CD14-positive monocyte (primary cell): Measurements from ENCODE around the gene GPR27. TPM values are rescaled to one million over a fixed set of nuclear protein-coding genes. Genes with fewer than 3 reads are reported as not detected.

Source experiments
- DNase-seq, 3 donors: peaks; one replicate each; pipeline ENCODE4 v3.0.0-alpha.2; 2011 to 2022
- H2AFZ ChIP-seq: 2 replicates; pipeline ENCODE4 v1.6.0; 2012; ENCODE audit warnings: mild to moderate bottlenecking, low read depth, low read length, inconsistent platforms; ENCODE audit not compliant: insufficient read depth, poor library complexity, severe bottlenecking
- H3K27ac ChIP-seq, 2 donors: 1 replicate in 1 of 2; 2 replicates in 1 of 2; pipeline ENCODE4 v1.5.1; 2012 to 2013; ENCODE audit warnings: low read length in 2 of 2, control low read depth in 1 of 2, inconsistent platforms in 1 of 2, low read depth in 1 of 2, mild to moderate bottlenecking in 1 of 2
- H3K27me3 ChIP-seq, 2 donors: one replicate each; pipeline versions ENCODE4 v1.6.0 to v1.6.1; 2011 to 2013; ENCODE audit warnings: low read length in 2 of 2; ENCODE audit not compliant: control insufficient read depth in 2 of 2, insufficient read depth in 2 of 2
- H3K36me3 ChIP-seq, 2 donors: replicated peaks in 1 of 2; 1 replicate in 1 of 2; 2 replicates in 1 of 2; pipeline versions ENCODE4 v1.5.1 to v1.6.1; 2012 to 2013; ENCODE audit warnings: low read length in 2 of 2, control low read depth in 1 of 2, inconsistent platforms in 1 of 2, mild to moderate bottlenecking in 1 of 2; ENCODE audit not compliant: insufficient read depth in 2 of 2, control insufficient read depth in 1 of 2
- H3K4me1 ChIP-seq, 2 donors: 1 replicate in 1 of 2; 2 replicates in 1 of 2; pipeline versions ENCODE4 v1.5.1 to v1.6.1; 2012 to 2013; ENCODE audit warnings: low read length in 2 of 2, control low read depth in 1 of 2, inconsistent platforms in 1 of 2, mild to moderate bottlenecking in 1 of 2, moderate library complexity in 1 of 2; ENCODE audit not compliant: insufficient read depth in 2 of 2, control insufficient read depth in 1 of 2
- H3K4me2 ChIP-seq: replicated peaks from 2 replicates; pipeline ENCODE3; 2012; ENCODE audit warnings: low read length, moderate library complexity, mild to moderate bottlenecking; ENCODE audit not compliant: poor library complexity, severe bottlenecking; ENCODE audit errors: extremely low read depth
- H3K4me3 ChIP-seq, 3 experiments: fragments of 200-600 bp in 1 of 3; sonication (generic) in 1 of 3; replicated peaks in 1 of 3; 1 replicate in 2 of 3; 2 replicates in 1 of 3; pipeline ENCODE4 v1.5.1; 2011 to 2013; ENCODE audit warnings: low read length in 3 of 3, mild to moderate bottlenecking in 3 of 3, control low read depth in 2 of 3, low read depth in 2 of 3, inconsistent platforms in 1 of 3, moderate library complexity in 1 of 3
- H3K79me2 ChIP-seq: 2 replicates; pipeline ENCODE4 v1.6.0; 2012; ENCODE audit warnings: mild to moderate bottlenecking, control low read depth, inconsistent platforms, low read length, moderate library complexity; ENCODE audit not compliant: insufficient read depth
- H3K9ac ChIP-seq: 2 replicates; pipeline ENCODE4 v1.6.0; 2017; ENCODE audit warnings: low read length, mild to moderate bottlenecking; ENCODE audit not compliant: insufficient read depth, poor library complexity, severe bottlenecking
- H3K9me3 ChIP-seq, 2 donors: replicated peaks in 1 of 2; 1 replicate in 1 of 2; 2 replicates in 1 of 2; pipeline versions ENCODE4 v1.5.1 to v1.6.1; 2012 to 2013; ENCODE audit warnings: low read length in 2 of 2, control low read depth in 1 of 2; ENCODE audit not compliant: control insufficient read depth in 1 of 2, insufficient read depth in 1 of 2
- H4K20me1 ChIP-seq: 2 replicates; pipeline ENCODE4 v1.6.0; 2012; ENCODE audit warnings: mild to moderate bottlenecking, low read length, control low read depth, moderate library complexity; ENCODE audit not compliant: insufficient read depth
- H3K27ac Mint-ChIP-seq, 7 donors: one replicate each; pipeline ENCODE4 v1.8.0; 2020; ENCODE audit warnings: mild to moderate bottlenecking in 7 of 7, mixed read lengths in 7 of 7, moderate library complexity in 6 of 7, inconsistent platforms in 2 of 7
- H3K27me3 Mint-ChIP-seq, 3 donors: one replicate each; pipeline ENCODE4 v1.8.0; 2021 to 2022; ENCODE audit warnings: low read depth in 3 of 3, mild to moderate bottlenecking in 3 of 3, mixed read lengths in 3 of 3, moderate library complexity in 3 of 3, inconsistent platforms in 1 of 3
- H3K36me3 Mint-ChIP-seq, 2 donors: one replicate each; pipeline ENCODE4 v1.8.0; 2020; ENCODE audit warnings: mixed read lengths in 2 of 2, inconsistent platforms in 1 of 2, mild to moderate bottlenecking in 1 of 2
- H3K4me1 Mint-ChIP-seq: one replicate; pipeline ENCODE4 v1.8.0; 2020; ENCODE audit warnings: mild to moderate bottlenecking, mixed read lengths
- H3K4me3 Mint-ChIP-seq, 2 donors: one replicate each; pipeline ENCODE4 v1.8.0; 2020; ENCODE audit warnings: mild to moderate bottlenecking in 2 of 2, mixed read lengths in 2 of 2, moderate library complexity in 1 of 2
- H3K9me3 Mint-ChIP-seq, 7 donors: one replicate each; pipeline ENCODE4 v1.8.0; 2020 to 2022; ENCODE audit warnings: mixed read lengths in 7 of 7, mild to moderate bottlenecking in 6 of 7, moderate library complexity in 6 of 7, inconsistent platforms in 2 of 7
- WGBS: methylation state at CpG from one replicate; pipeline ENCODE4 v1.1.5; 2013; ENCODE audit warnings: missing lambda C conversion rate; ENCODE audit not compliant: insufficient coverage; 5-methylcytosine and 5-hydroxymethylcytosine counted together
- intact Hi-C, 2 donors: fragments of 100-400 bp; cut with micrococcal nuclease; formaldehyde crosslinking; loops; one replicate each; pipeline versions ENCODE4 v1.15.0 to v1.15.1; 2023
- polyA plus RNA-seq, 3 donors: library from polyadenylated mRNA; depleted of rRNA in 1 of 3; unstranded in 2 of 3; stranded (reverse) in 1 of 3; fragments of 300-500 nt in 2 of 3; fragments of >200 nt in 1 of 3; fragmentation: Illumina TruSeq in 2 of 3; gene quantifications; 1 replicate in 2 of 3; 2 replicates in 1 of 3; pipeline ENCODE4 v1.2.3, GENCODE V29; 2012 to 2021
- TF ChIP-seq, protein P1 (sequence below): fragments of 200-600 bp; IDR thresholded peaks from one replicate; pipeline ENCODE4 v1.8.0; 2022; ENCODE audit warnings: antibody characterized with exemption, mild to moderate bottlenecking

Gene GPR27
- polyA plus RNA-seq, 3 donors: 5.7 to 19.6 (median 6.6) TPM

DNA sequence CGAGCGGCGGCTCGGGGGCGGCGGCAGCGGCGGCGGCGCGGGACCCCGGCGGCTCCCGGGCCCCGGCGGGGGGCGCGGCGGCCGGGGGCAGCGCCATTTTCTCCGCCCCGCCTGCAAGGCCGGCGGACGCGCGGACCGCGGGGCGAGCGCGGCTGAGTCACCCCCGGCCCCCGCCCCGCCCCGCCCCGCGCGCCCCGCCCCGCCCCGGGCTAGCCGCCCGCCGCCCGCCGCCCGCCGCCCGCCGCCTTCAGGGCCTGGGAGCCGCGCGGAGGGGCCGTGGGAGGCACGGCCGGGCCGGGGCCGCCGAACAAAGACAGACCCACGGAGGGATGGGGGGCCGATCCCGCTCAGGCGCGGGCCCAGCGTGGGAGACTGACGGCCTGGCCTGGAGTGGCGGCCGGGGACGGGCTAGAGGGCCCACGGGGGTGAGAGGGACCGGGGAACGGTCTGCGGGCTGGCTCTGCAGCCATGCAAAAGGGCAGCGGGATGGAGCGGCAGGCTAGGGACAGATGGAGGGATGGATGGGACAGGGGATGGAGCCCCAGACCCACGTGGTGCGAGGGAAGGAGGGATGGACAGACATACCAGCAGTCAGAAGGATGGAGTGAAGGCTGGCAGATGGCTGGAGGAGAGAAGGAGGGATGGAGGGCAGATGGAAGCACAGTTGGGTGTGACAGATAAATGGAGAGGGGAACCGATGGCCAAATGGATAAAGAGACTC lies 28.2 kb upstream of the GPR27 start, which contains the start of gene EIF4E3:
Gene EIF4E3 (minus strand): TSS at position 132 of the 721 bp plus-strand sequence. CDS start 35 bp downstream, at position 97.
- peak within 1 kb of the TSS; percentile 51 to 91 for H3K27ac ChIP-seq
- WGBS: 2% methylated on average over 80 of the region's 80 CpGs
- Mint-ChIP-seq H3K4me1 (peaks cover 68% of the 10 kb centered on the region), H3K27ac (peak within 1 kb of the TSS; percentile 84 to 97 (median 94)), H3K27me3 (peaks cover under 1 to 6% (median 4%) of the 10 kb centered on the region in 3 donors), H3K9me3 (peaks cover 0 to 4% (median 0%) of the 10 kb centered on the region in 7 donors), H3K4me3 (peak within 1 kb of the TSS; percentile 89 to 93), H3K36me3 (peaks cover 12 to 13% of the 10 kb centered on the region in 2 donors)
- H3K4me2 ChIP-seq: peak within 1 kb of the TSS; percentile 98
- TF ChIP-seq, protein P1, sequence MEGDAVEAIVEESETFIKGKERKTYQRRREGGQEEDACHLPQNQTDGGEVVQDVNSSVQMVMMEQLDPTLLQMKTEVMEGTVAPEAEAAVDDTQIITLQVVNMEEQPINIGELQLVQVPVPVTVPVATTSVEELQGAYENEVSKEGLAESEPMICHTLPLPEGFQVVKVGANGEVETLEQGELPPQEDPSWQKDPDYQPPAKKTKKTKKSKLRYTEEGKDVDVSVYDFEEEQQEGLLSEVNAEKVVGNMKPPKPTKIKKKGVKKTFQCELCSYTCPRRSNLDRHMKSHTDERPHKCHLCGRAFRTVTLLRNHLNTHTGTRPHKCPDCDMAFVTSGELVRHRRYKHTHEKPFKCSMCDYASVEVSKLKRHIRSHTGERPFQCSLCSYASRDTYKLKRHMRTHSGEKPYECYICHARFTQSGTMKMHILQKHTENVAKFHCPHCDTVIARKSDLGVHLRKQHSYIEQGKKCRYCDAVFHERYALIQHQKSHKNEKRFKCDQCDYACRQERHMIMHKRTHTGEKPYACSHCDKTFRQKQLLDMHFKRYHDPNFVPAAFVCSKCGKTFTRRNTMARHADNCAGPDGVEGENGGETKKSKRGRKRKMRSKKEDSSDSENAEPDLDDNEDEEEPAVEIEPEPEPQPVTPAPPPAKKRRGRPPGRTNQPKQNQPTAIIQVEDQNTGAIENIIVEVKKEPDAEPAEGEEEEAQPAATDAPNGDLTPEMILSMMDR: no peak
- H3K9ac ChIP-seq: peak within 1 kb of the TSS; percentile 92
- no peaks in the 10 kb centered on the region for H3K36me3 ChIP-seq
- peak in 2 of 3 donors; percentile 44 to 62 for DNase-seq
- H4K20me1 ChIP-seq: peaks cover 16% of the 10 kb centered on the region
- intact Hi-C loops: loop anchor here (5.0 to 10.0 kb wide), 3 partner anchors 42 to 1119 kb away; partner anchors contain the start of gene SHQ1 (in 1 of the 2)
- peaks cover 0 to 3% of the 10 kb centered on the region in 2 donors for H3K27me3 ChIP-seq
- peaks cover 76% of the 10 kb centered on the region for H3K79me2 ChIP-seq
- peak within 1 kb of the TSS; percentile 89 for H2AFZ ChIP-seq
- peaks cover 54 to 65% of the 10 kb centered on the region in 2 donors for H3K4me1 ChIP-seq
- H3K4me3 ChIP-seq: peak within 1 kb of the TSS; percentile 60 to 97 (median 94)
- no peaks in the 10 kb centered on the region for H3K9me3 ChIP-seq

DNA sequence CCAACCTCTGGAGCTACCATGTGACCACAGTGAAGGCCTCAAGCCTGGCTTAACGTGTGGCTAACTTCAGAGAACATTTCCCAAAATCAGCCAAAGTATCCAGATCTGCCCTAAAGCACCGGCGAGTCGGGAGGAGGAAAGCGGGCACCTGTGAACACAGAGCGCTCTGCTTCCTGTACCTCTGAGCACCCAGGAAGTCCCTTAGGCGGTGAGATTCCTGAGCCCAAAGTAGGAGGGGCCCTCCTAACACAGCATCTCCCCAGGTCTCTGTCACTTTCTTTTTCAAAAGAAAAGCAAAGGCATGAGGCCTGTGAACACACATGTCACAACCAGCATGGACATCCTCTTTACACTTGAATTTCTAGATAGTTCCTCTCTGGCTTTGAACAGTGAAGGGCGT lies 27.5 kb upstream of the GPR27 start:
- peaks cover 3 to 9% (median 5%) of the 10 kb centered on the region in 3 donors for H3K27me3 Mint-ChIP-seq
- Histone ChIP-seq H3K27me3 (peaks cover 0 to 3% of the 10 kb centered on the region in 2 donors), H2AFZ (peak overlapping the region; percentile 89), H3K27ac (peak overlapping the region; percentile 5 to 91), H3K36me3 (no peaks in the 10 kb centered on the region), H3K9ac (peak overlapping the region; percentile 92), H3K9me3 (no peaks in the 10 kb centered on the region), H3K4me3 (peak overlapping the region; percentile 60 to 86 (median 84)), H3K4me1 (peaks cover 47 to 58% of the 10 kb centered on the region in 2 donors), H3K79me2 (peaks cover 69% of the 10 kb centered on the region), H3K4me2 (peak overlapping the region; percentile 93), H4K20me1 (peaks cover 9% of the 10 kb centered on the region)
- 62% methylated on average over 7 of the region's 8 CpGs for WGBS
- TF ChIP-seq, protein P1: no peak
- peak overlapping the region; percentile 82 to 97 (median 92) for H3K27ac Mint-ChIP-seq
- H3K9me3 Mint-ChIP-seq: peaks cover 0 to 3% (median 0%) of the 10 kb centered on the region in 7 donors
- peaks cover 8% of the 10 kb centered on the region in 2 donors for H3K36me3 Mint-ChIP-seq
- intact Hi-C loops: loop anchor here (5.0 to 10.0 kb wide), 3 partner anchors 41 to 1119 kb away; partner anchors contain the start of gene SHQ1 (in 1 of the 2)
- peak overlapping the region; percentile 89 to 93 for H3K4me3 Mint-ChIP-seq
- H3K4me1 Mint-ChIP-seq: peaks cover 67% of the 10 kb centered on the region
- DNase-seq: peak; percentile 20 to 41 (median 38)
